ENCODE measurements around the gene OTUD3. TPM values are rescaled to one million over a fixed set of nuclear protein-coding genes. Genes with fewer than 3 reads are reported as not detected.

OTUD3 gene
- total and polyA plus RNA-seq, 9 of the 15 experiments (the other 6 are each of a cell fraction or from before 2014, with no cell fraction given) = 2.0 to 16.6 (median 11.0) TPM

GRCh38 chr1:19879227-19879626 is 3.0 kb upstream of the OTUD3 start:
- Histone ChIP-seq H3K27me3 (ENCODE audit: control insufficient read depth in 2 of 2, insufficient read depth in 2 of 2, low read length in 2 of 2) (peaks cover 0 to 8% of the 10 kb centered on the region in 2 experiments; a peak in 1 of 5 replicates), H3K4me3 (no peak overlapping the region), H2AFZ (ENCODE audit: low read depth, low read length) (peak overlapping the region; percentile 82; the same call in 1 of the 2 replicates), H3K9me1 (ENCODE audit: control insufficient read depth, insufficient read depth, low read length) (peaks cover 2% of the 10 kb centered on the region), H3K4me1 (replicated peaks in 1 of 2; ENCODE audit: control insufficient read depth in 2 of 2, insufficient read depth in 2 of 2, low read length in 2 of 2) (peaks cover 17 to 20% of the 10 kb centered on the region in 2 experiments; a peak in 4 of 5 replicates), H4K20me1 (replicated peaks; ENCODE audit: control insufficient read depth, insufficient read depth, low read length) (no peaks in the 10 kb centered on the region), H3K79me2 (ENCODE audit: control insufficient read depth, insufficient read depth, low read length) (peaks cover 21% of the 10 kb centered on the region), H3K27ac (ENCODE audit: extremely low read depth, low read depth, low read length) (no peak overlapping the region), H3K9ac (ENCODE audit: insufficient read depth in 1 of 2, low read depth in 2 of 2, low read length in 2 of 2) (no peak overlapping the region), H3K4me2 (ENCODE audit: insufficient read depth, low read length) (no peak overlapping the region), H3K36me3 (ENCODE audit: control insufficient read depth, insufficient read depth, low read length) (peaks cover 4% of the 10 kb centered on the region; the same call in 2 of the 3 replicates), H3K9me3 (replicated peaks; ENCODE audit: control insufficient read depth, insufficient read depth, low read depth, low read length) (no peaks in the 10 kb centered on the region)
- intact Hi-C loops (cut with micrococcal nuclease) (no loop called here), in situ Hi-C loops (cut with MboI) (no loop called here)
- 98% methylated on average over 4 of the region's 4 CpGs for WGBS (ENCODE audit: insufficient coverage, low coverage, missing lambda C conversion rate)
- BruUV-seq (replicated peaks) = no TSS peak
- FAIRE-seq (no peak), ATAC-seq (no peak), DNase-seq (ENCODE audit: extremely low read depth in 1 of 4, low spot score in 3 of 4) (no peak)
- ChIA-PET CTCF (ENCODE audit: low intra/inter-chr PET ratio) (no interaction called here), POLR2A (interaction anchor here (0.8 kb wide), 1 partner anchor 787 kb away, joined by 3 read pairs; no protein-coding TSS in a partner anchor)
- 0 out of 2 replicates have a peak, but pooled peaks have one; percentile 23 for TF ChIP-seq ATF6 (CRISPR knock-in tag; IDR thresholded peaks at IDR 0.05)
- peak; percentile 70 for TF ChIP-seq PRDM10 (IDR thresholded peaks at IDR 0.05; ENCODE audit: partially characterized antibody)
- TF ChIP-seq ZNF507 (tag; conservative IDR thresholded peaks at IDR 0.05) = no peak
